Activated naive CD4-positive, alpha-beta T cell treated with anti-CD3 and anti-CD28 coated beads, Interleukin-2, amount 50 U/mL, for 72 hours (primary cell): ENCODE results near the gene GPRC5C. TPM values are rescaled to one million over a fixed set of nuclear protein-coding genes. Genes with fewer than 3 reads are reported as not detected.

Source experiments
- total RNA-seq, 2 donors: library from RNA; stranded (reverse); gene quantifications; one replicate each; pipeline ENCODE4 v1.2.3, GENCODE V29; 2022

GPRC5C gene
- total RNA-seq, 2 donors from 2014 or later, result 2.3 TPM; not detected in 1

Other genes starting within 250 kb of the GPRC5C start
- 1,000 to 10,000 TPM; 1,423 to 1,466 TPM for gene RPL38, start 228.4 kb upstream of the GPRC5C start, total RNA-seq
- 1 to 10 TPM; 2.2 to 5.6 TPM for gene TTYH2, start 218.5 kb upstream of the GPRC5C start, total RNA-seq
- gene DNAI2, start 157.9 kb upstream of the GPRC5C start, total RNA-seq, result under 1 TPM; 0.25 to 0.31 TPM
- under 1 TPM in 1 of 2 donors, not detected in 1; 0.08 TPM for gene KIF19, start 105.9 kb upstream of the GPRC5C start, total RNA-seq
- gene BTBD17, start 70.2 kb upstream of the GPRC5C start, total RNA-seq, result not detected
- gene GPR142, start 64.6 kb upstream of the GPRC5C start, total RNA-seq, result not detected
- 1 to 10 TPM in 1 of 2 donors, under 1 TPM in 1; 0.46 to 4.0 TPM for gene CD300A, start 34.5 kb downstream of the GPRC5C start, total RNA-seq
- not detected for gene CD300LB, start 99.4 kb downstream of the GPRC5C start, total RNA-seq
- gene CD300C, start 114.0 kb downstream of the GPRC5C start, total RNA-seq, result under 1 TPM in 1 of 2 donors, not detected in 1; 0.25 TPM
- gene CD300H, start 135.4 kb downstream of the GPRC5C start, total RNA-seq, result not detected
- gene CD300LD, start 160.2 kb downstream of the GPRC5C start, total RNA-seq, result not detected
- gene CD300E, start 191.7 kb downstream of the GPRC5C start, total RNA-seq, result not detected